Left forelimb (tissue), 1 donor: Measurements from ENCODE around the gene GCLC.
"Not testable (repeated sequence)": the region's sequence is repeated elsewhere in the genome, so short reads cannot be mapped to it uniquely, and the experiment has no call there.

Source experiments
- DNase-seq: peaks from one replicate; pipeline ENCODE4 v3.0.0-alpha.2; 2018; ENCODE audit warnings: low spot score

Gene GCLC

GRCh38 chr6:53556986-53557715, 12.2 kb upstream of the GCLC start:
- no peak for DNase-seq

GRCh38 chr6:53553600-53553999, 8.7 kb upstream of the GCLC start:
- DNase-seq, result not testable (repeated sequence)

DNA sequence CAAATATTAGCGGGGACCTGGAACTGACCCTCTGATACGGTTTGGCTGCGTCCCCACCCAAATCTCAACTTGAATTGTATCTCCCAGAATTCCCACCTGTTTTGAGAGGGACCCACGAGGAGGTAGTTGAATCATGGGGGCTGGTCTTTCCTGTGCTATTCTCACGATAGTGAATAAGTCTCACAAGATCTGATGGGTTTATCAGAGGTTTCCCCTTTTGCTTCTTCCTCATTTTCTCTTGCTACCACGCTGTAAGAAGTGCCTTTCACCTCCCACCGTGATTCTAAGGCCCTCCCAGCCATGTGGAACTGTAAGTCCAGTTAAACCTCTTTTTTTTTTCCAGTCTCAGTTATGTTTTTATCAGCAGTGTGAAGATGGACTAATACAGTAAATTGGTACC, 6.8 kb upstream of the GCLC start:
- DNase-seq, result not testable (repeated sequence)

DNA sequence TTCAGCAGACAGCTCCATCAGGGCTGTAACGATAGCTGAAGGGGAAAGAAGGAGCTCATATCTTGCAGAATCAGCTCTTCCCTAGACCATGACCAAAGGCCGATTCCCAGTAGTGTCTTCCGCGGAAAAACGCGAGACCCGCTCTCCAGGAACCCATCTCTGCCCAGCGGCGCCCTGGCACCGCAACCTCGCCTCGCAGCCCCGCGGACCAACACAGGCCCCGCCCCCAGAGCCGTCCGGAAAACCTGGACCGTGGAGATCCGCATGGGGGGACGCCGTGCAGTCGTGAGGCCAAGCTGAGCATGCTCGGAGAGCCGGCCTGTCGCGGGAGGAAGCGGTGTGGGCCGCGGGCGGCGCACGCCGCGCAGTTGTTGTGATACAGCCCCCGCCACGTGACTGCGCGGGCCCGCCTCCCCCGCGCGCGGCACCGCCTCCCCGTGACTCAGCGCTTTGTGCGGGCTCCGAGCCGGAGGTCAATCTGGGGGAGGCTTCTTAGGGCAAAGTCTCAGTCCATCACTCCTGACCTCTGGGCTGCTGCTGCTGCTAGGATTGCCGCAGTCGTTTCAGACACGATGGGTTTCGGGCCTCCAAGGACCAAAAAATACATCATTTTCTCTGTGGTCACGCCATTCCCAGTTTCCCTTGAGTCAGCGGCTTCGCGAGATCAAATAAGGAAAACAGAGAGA, 3.1 kb upstream of the GCLC start:
- peak; percentile 96 for DNase-seq

- no peak for DNase-seq
Measured at GRCh38 chr6:53547166-53547810, 2.4 kb upstream of the GCLC start.

DNA sequence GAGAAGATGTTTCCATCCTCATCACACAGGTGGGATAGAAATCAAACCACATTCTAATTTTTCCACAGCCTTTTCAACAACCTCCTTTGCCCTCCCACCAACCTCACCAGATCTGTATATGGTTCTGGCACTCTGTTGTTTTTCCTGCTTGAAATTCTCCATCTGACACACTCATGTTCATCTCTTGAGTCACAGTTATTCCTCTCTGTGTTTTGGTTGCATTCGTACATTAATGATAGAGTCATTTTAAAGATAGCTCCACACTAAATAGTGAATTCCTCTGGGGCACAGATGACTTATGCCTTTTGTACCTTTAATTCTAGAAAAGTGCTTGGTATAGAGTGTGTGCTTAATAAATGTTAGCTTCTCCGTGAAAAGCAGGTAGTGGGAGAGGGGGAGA, 1.4 kb upstream of the GCLC start:
- no peak for DNase-seq

GRCh38 chr6:53544217-53544469, 758 bp downstream of the GCLC start:
- no peak for DNase-seq

GRCh38 chr6:53543359-53544216, 1.3 kb downstream of the GCLC start:
- no peak for DNase-seq

DNA sequence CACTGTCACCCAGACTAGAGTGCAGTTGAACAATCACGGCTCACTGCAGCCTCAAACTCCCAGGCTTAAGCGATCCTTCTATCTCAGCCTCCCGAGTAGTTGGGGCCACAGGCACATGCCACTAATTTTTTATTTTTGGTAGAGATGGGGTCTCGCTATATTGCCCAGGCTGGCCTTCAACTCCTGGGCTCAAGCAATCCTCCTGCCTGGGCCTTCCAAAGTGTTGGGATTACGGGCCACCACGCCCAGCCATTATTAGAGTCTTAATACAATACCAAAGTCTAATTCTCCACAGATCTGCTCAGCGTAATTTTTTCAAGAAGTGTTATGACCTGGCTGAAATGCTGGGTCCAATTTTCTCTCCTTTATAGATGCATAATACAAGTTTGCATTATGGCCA, 3.0 kb downstream of the GCLC start:
- no peak for DNase-seq

- no peak for DNase-seq
Measured at GRCh38 chr6:53540129-53540692, 4.7 kb downstream of the GCLC start.

DNA sequence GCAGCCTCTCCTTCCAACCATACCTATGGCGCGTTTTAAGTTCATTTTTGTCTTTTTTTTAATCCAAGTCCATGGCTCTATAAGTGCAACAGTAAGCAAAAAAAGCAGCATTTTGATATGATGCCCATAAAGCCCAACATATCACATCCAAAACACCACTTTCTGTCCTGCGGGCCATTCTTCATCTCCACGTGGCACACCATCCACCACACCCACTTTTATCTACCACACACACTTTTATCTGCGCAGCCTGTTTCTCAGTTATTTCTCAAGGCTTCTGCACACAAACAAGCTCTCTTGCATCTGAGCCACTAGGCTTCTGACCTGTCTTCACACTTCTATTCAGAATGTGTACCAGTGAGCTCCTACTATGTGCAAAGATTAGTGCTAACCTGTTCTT, 5.3 kb downstream of the GCLC start:
- no peak for DNase-seq

DNA sequence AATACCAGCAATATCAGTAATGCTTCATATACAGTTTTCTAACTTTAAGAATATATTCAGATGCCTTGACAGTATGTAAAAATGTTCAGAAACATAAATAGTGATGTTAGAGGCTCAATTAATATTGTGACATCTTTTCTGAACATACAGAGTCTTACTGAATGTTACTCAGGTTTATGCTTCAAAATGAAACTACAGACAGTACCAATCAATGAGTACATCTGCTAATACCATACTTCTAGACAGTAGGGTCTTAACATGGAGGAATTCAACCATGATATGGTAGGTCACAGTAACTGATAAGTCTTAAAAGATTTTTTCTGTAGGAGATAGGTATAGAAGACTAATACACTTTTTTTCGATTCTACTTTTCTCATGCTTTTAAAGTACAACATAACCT, 8.3 kb downstream of the GCLC start:
- DNase-seq, result no peak

- DNase-seq, result no peak
Measured at GRCh38 chr6:53532942-53533341, 12.0 kb downstream of the GCLC start.

DNA sequence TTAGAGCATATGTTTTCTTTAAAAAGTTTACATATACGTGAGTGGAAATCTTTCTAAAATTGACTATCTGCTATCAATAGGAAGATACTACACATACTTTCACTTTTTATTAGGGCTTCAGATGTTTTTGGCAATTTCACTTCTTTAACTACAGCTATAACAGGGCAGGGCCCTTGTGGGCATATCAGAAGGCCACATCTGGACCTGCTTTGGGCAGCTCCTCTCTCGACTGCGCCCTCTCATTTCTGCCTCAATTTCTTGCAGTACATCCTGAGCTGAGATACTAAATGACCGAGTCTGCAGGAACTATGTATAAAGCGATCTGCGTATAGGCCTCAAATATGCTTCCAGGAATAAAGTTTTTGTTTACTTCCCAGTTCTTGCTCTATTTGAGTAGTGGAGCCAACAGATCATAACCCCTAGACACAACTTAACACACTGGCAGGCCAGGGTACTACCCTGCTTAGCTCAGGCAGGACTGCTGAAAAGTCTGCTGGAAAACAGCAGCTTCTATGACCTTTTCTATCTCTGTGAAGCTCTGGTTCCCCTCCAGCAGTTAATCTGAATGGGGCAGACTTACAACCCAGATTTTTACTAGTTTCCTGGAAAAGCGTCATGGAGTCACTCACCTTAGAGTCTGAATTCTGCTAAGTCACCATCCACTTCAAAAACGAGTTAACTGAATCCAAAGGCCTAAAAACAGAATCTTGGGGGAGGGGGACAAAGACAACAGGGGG, 12.7 kb downstream of the GCLC start:
- DNase-seq, result no peak

- no peak for DNase-seq
Measured at GRCh38 chr6:53530780-53531386, 14.0 kb downstream of the GCLC start.

DNA sequence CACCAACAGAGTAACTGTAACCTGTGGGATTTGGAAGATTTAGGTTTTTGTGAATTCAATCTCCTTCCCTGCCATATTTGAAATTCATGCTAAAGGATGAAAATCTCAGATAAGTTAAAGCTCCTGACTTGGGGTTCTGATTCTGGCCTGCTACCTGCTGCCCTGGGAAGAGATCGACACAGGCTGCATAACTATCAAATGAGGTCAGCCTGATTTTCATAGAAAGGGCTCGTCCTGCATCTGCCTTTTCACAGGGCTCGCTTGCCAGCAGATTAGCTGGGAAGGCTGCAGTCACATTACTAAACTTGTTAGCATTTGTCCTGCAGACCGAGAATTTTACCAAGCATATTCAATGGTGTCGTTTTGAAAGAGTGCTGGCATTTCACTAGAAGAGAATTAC, 14.6 kb downstream of the GCLC start:
- no peak for DNase-seq

DNA sequence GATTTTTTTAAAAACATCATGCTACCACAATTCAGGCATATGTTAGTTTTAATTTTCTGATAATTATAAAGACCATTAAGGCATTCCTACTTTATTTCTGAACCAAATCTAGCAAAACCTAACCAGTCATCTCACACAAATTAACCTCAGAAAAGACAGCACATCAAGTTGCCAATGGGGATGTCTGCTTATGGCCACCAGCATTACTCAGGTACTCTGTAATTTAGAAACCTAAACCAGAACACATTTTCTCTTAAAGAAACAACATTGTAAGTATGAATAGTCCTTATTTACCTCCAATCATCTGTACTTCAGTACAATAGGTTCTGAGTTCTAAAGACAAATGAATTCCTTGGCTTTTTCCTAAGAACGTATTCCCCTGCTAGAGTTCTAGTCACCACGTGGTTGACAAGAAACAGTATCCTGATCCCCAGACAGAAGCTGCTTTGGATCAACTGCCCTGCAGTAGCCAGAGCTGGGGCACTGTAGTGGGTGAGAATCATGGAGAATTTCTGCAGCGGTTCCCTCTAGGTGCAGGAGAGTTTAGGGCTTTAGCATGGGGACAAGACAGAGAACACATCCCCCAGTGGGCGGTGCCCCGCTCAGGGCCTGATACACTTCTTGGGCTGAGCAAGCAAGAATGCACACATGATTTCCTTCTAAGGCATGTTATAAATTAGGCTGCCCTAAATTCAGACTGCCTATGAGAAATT, 15.4 kb downstream of the GCLC start:
- DNase-seq, result no peak

DNA sequence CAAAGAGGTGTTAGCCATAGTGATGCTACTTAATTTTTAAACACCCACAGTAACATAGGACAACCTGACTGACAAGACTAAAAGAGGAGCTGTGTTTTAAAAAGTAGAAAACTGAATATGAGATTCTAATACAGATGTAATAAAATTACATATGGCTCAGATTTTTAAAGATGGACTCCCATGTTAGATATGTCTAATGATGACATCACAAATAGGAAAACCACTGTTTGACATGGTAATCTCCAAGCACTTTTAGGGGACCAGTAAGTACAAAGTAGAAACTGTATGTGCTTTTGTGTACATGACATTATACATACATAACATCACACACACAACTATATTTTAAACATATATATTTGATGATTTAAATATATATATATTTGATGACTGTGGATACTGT, 16.8 kb downstream of the GCLC start:
- DNase-seq, result no peak

- DNase-seq, result no peak
Measured at GRCh38 chr6:53527249-53527765, 17.6 kb downstream of the GCLC start.

DNA sequence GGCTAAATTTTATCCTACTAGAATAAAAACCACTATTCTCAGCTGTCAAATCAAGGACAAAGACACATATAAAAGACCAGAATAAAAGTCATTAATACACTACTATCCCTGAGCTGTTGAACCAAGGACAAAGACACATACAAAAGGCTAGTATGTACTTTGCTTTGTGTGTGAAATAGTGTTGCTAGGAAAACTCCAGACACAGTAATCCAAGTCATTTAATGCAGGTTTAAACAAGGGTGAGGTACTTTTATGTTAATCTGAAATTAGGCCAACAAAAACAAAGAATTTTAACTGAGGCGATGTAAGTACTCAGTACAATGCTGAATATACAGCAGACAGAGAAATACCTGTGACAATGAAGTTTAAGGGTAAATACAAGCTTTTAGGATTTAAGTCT, 18.9 kb downstream of the GCLC start:
- DNase-seq, result no peak
